GM12891 (cell line): ENCODE measurements around the gene KIF22. TPM values are rescaled to one million over a fixed set of nuclear protein-coding genes. Genes with fewer than 3 reads are reported as not detected.
A peak's percentile ranks its signal among the peaks of the same experiment; 100 is the strongest.
"Not testable (repeated sequence)": the region's sequence is repeated elsewhere in the genome, so short reads cannot be mapped to it uniquely, and the experiment has no call there.

Experiments
- DNase-seq: peaks from one replicate; pipeline ENCODE4 v3.0.0; 2011; ENCODE audit warnings: low spot score; ENCODE audit not compliant: insufficient read length
- FAIRE-seq: peaks from 2 replicates; lab custom pipeline; 2011; peaks lifted over from hg19 to GRCh38; lab: Jason Lieb, UNC
- PAX5 ChIP-seq: IDR thresholded peaks from 2 replicates; pipeline ENCODE4 v1.6.1; 2011; ENCODE audit warnings: low read length, moderate library complexity, mild to moderate bottlenecking; ENCODE audit not compliant: insufficient read depth, severe bottlenecking
- POLR2A ChIP-seq: IDR thresholded peaks from 2 replicates; pipeline ENCODE4 v1.6.1; 2011; ENCODE audit warnings: low read depth, low read length, control low read depth
- POLR2AphosphoS5 ChIP-seq: IDR thresholded peaks from 2 replicates; pipeline ENCODE4 v1.6.1; 2011; ENCODE audit warnings: low read depth, low read length, control low read depth
- POU2F2 ChIP-seq: IDR thresholded peaks from 2 replicates; pipeline ENCODE4 v1.6.1; 2011; ENCODE audit warnings: low read depth, mild to moderate bottlenecking, control low read depth, low read length, moderate library complexity
- SPI1 ChIP-seq: IDR thresholded peaks from 2 replicates; pipeline ENCODE4 v1.6.1; 2011; ENCODE audit warnings: low read depth, low read length, control low read depth
- TAF1 ChIP-seq: IDR thresholded peaks from 2 replicates; pipeline ENCODE4 v1.6.1; 2011; ENCODE audit warnings: low read depth, low read length, control low read depth
- polyA plus RNA-seq: library from polyadenylated mRNA; unstranded; fragments of >200 nt; gene quantifications from one replicate; pipeline ENCODE4 v1.2.1, GENCODE V29; 2012; ENCODE audit warnings: low read depth, missing spikeins, inconsistent platforms; ENCODE audit not compliant: missing spikeins

Gene KIF22
- 52.3 TPM for polyA plus RNA-seq

DNA sequence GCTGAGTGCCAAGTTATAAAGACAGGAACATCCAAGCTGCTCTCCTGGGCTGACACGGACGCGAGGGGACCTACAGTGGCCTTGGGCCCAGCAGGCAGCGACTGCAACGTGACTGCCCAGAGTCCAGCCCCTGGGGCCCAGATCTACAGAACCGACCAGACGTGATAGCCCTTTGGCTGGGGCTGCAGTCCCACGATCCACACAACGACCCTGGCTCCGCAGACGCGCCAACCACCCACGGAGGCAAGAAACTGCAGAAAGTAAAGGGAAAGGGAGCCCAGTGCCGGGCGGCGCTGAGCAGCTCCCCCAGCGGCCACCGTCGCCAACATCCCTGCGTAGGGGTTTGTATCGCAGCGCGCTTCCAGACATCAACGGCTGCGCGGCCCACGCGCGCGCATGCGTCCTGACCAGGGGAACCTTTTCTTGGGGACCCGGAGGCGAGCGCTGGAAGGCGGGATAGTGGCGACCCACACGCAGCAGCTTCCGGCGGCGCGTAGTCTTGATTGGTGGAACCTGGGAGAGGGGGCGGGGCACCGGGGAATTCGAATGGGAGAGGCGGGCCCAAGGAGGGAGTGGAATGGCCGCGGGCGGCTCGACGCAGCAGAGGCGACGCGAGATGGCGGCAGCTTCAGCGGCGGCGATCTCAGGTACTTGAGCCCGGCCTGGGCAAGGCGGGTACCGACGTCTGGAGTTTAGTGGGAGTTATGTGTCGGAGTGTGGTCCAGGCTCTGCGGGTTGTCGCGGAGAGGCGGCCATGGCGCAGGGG lies at the start of gene KIF22:
KIF22 (plus strand) TSS at position 569 of the 766 bp plus-strand sequence; CDS start at position 578, 9 bp downstream.
- TF ChIP-seq POLR2AphosphoS5 (peak; percentile 81), POU2F2 (no peak), POLR2A (peak; percentile 76), SPI1 (no peak), TAF1 (peak; percentile 57; the same call in 1 of the 2 replicates)
- DNase-seq, result peak; percentile 99
- peak; percentile 93 for FAIRE-seq

DNA sequence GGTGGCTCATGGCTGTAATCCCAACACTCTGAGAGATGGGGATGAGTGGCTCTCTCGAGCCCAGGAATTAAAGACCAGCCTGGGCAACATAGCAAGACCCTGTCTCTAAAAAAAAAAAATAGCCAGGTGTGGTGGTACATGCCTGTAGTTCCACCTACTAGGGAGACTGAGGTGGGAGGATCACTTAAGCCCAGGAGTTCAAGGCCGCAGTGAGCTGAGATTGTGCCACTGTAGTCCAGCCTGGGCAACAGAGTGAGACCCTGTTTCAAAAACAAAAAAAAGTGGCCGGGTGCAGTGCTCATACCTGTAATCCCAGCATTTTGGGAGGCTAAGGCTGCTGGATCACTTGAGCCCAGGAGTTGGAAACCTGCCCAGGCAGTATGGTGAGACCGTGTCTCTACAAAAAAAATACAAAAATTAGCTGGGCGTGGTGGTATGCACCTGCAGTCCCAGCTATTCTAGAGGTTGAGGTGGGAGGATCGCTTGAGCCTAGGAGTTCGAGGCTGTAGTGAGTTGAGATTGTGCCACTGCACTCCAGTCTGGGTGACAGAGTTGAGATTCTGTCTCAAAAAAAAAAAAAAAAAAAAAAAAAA lies 47.8 kb upstream of the KIF22 start:
- no peak for TF ChIP-seq TAF1
- no peak for DNase-seq
- no peak for FAIRE-seq

DNA sequence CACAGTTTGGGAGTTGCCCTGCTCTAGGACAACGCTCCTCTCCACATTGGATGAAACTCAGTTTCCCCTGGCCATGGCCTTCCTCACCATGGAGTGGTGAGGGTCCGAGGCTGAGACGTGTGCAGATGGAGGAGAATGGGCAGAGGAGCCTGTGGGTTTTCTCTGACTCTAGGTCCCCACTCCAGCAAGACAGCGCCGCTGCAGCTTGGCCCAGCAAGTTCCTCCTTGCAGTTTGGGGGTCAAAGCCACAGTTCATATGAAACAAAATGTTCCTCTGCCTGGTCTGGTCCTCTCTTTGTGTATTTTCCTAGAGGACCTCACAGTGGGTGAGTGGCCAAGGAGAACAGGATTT lies 47.1 kb upstream of the KIF22 start:
- no peak for TF ChIP-seq POLR2A
- TF ChIP-seq POU2F2, result no peak
- TF ChIP-seq PAX5, result no peak
- no peak for TF ChIP-seq SPI1
- no peak for TF ChIP-seq POLR2AphosphoS5
- TF ChIP-seq TAF1, result no peak
- FAIRE-seq (no peak), DNase-seq (no peak)

DNA sequence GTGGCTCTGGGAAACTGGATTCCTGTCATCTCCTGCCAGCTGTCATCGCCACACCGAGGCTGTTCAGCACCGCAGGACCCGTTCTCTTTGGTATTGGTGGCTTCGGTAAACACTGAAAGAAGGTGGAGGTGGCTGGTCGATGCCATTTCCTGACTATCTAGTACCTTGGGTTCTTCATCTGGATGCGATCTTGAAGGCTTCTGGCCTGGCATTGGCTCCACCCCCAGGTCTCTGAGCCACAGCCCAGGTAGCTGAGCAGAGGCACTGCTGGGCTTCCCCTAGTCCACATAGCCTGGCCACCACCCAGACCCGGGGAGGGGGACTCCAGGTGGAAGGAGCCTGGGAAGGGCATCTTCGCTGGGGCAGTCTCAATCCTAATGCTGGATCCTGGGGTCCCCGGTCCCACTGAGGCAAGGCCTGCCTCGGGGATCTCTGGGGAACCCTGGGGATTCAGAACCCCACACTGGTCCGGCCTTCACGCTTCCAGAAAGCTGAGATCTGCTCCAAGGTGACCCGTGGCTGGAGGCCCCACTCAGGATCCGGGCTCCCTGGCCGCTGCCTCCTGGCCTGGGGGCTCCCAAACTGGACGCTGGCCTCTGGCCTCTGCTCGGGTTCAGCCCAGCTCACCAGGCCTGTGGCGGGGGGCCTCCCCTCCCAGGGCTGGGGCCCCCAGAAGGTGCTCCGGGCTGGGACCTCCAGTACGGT lies 46.6 kb upstream of the KIF22 start:
- no peak for TF ChIP-seq POLR2AphosphoS5
- no peak for TF ChIP-seq POLR2A
- no peak for TF ChIP-seq TAF1
- TF ChIP-seq SPI1, result no peak
- TF ChIP-seq PAX5, result no peak
- TF ChIP-seq POU2F2, result no peak
- FAIRE-seq (no peak), DNase-seq (no peak)

DNA sequence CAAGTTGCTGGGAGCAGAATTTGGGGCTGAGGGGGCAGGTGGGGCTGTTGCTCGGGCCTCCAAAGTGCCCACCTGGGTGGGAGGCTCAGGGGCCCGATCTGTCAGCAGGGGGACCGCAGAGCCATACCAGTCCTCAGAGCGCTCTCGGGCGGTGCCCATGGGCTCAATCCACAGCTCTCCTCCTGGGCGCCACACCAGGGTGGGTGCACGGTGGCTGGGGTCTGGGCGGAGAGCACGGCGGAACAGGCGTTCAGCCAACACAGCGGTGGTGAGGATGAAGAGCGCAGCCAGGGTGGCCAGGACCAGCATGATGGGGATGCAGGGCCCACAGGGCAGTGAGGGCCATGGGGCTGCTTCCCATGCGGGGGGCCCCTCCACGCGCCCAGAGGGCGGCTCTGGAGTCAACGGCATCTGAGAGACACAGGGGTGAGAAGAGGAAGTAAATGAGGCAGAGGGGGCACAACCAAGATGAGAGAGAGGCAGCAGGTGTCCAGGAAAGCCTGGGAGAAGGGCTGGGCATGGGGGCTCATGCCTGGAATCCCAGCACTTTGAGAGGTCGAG lies 45.9 kb upstream of the KIF22 start:
- TF ChIP-seq SPI1 (no peak), POLR2A (no peak), PAX5 (no peak), POU2F2 (no peak), TAF1 (no peak), POLR2AphosphoS5 (no peak)
- DNase-seq (peak; percentile 26), FAIRE-seq (no peak)

DNA sequence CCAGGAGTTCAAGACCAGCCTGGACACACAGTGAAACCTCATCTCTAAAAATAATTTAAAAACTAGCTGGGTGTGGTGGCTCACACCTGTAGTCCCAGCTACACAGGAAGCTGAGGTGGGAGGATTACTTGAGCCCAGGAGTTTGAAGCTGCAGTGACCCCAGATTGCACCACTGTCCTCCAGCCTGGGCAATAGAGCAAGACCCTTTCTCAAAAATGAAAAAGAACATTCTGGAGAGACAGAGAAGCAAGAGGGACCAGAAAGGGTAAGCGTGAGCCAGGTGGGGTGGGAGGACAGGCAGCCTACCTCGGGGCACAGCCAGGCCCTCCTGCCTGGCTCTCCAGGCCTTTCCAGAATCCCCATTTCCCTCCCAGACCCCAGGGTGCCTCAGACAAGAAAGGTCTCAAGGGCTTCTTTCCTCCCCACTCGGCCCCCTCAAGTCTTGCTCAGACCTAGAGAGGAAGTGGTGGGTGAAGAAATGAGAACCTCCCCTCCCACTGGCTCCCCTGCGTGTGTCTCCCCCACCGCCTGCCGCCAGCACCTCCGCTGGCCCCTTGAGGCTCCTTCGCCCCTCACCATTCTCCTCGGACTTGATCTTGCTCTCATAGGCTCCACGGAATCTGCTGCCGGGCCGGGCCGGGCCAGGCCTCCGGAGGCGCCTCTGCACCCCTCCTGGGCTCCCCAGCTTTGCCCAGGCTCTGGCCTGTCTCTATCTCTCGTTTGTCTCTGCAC lies 45.3 kb upstream of the KIF22 start:
- DNase-seq (peak; percentile 59), FAIRE-seq (peak; percentile 65)
- TF ChIP-seq SPI1 (peak; percentile 88), POU2F2 (no peak; the same call in 1 of the 2 replicates), PAX5 (no peak), TAF1 (no peak)

DNA sequence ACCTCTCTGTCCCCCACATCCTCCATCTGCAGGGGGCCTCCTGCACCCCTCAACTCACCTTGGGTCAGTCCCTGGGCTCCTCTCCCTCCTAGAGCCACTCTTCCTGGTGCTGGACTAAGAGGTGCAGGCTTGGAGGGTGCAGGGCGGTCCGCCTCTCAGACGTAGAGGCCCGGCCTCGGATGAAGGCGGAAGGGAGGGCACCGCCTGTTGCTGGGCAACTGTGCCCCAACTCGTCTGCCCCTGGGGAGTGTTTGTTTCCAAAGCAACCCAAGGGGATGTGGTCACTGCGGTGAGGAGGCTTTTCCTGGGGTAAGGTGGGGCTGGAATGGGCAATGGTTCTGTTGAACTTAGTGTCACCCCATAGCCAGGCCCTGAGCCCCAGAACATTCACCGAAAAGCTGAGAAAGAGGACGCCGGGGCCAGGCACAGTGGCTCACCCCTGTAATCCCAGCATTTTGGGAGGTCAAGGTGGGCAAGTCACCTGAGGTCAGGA lies 44.7 kb upstream of the KIF22 start, which contains the start of gene C16orf54:
C16orf54 (minus strand) TSS at position 138 of the 493 bp plus-strand sequence. CDS start 1,039 bp downstream, outside the sequence.
- FAIRE-seq (peak; percentile 84), DNase-seq (peak; percentile 60)
- TF ChIP-seq SPI1, result 0 out of 2 replicates have a peak, but pooled peaks have one; percentile 5
- TF ChIP-seq POU2F2, result no peak

DNA sequence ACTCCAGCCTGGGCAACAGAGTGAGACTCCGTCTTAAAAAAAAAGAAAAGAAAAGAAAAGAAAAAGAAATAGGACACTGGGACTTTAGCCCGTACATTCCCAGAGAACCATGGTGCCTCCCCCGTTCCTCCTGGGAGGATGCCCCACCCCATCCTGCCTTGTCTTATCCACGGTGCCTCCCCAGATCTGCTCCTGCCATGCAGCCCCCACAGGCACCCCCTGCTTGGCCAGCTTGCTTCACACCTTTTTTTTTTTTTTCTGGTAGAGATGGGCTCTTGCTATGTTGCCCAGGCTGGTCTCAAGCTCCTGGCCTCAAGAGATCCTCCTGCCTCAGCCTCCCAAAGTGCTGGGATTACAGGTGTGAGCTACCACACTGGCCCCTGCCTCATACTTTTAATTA lies 44.0 kb upstream of the KIF22 start:
- not testable (repeated sequence) for FAIRE-seq

DNA sequence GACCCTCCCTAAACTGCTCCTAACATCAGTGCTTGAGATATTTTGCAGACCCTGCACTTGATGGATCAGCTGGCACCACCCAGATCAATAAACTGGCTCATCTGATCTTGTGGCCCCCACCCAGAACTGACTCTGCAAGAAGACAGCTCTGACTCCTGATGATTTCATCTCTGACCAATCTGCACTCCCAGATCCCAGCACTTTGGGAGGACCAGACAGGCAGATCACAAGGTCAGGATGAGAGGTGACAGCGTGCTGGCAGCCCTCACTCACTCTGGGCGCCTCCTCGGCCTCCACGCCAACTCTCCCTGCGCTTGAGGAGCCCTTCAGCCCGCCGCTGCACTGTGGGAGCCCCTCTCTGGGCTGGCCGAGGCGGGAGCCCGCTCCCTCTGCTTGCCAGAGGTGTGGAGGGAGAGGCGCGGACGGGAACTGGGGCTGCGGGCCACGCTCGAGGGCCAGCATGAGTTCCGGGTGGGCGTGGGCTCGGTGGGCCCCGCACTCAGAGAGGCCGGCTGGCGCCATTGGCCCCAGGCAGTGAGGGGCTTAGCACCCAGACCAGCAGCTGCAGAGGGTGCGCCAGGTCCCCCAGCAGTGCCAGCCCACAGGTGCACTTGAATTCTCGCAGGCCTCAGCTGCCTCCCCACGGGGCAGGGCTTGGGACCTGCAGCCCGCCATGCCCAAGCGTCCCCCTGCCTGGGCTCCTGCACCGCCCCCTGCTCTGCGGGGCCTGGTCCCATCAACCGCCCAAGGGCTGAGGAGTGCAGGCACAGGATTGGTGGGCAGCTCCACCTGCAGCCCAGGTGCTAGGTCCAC lies 42.4 kb upstream of the KIF22 start:
- DNase-seq, result no peak
- no peak for FAIRE-seq
- TF ChIP-seq PAX5, result no peak
- no peak for TF ChIP-seq POU2F2
- no peak for TF ChIP-seq POLR2A
- no peak for TF ChIP-seq POLR2AphosphoS5
- TF ChIP-seq TAF1, result no peak
- TF ChIP-seq SPI1, result no peak

More for the DNA sequence above, 44.0 kb upstream of the KIF22 start:
- not testable (repeated sequence) for DNase-seq

DNA sequence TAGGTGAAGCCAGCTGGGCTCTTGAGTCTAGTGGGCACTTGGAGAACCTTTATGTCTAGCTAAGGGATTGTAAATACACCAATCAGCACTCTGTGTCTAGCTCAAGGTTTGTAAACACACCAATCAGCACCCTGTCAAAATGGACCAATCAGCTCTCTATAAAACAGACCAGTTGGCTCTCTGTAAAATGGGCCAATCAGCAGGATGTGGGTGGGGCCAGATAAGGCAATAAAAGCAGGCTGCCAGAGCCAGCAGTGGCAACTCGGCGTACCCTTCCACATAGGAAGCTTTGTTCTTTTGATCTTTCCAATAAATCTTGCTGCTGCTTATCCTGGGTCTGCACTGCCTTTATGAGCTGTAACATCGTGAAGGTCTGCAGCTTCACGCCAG lies 41.8 kb upstream of the KIF22 start:
- DNase-seq, FAIRE-seq: not testable (repeated sequence)
